Activated effector memory CD4-positive, alpha-beta T cell treated with anti-CD3 and anti-CD28 coated beads, Interleukin-2, amount 50 U/mL, for 16 hours (primary cell): ENCODE results near the gene NAV2.

ENCODE experiments used
- DNase-seq: peaks from one replicate; pipeline ENCODE4 v3.0.0-alpha.2; 2020

Gene NAV2

DNA sequence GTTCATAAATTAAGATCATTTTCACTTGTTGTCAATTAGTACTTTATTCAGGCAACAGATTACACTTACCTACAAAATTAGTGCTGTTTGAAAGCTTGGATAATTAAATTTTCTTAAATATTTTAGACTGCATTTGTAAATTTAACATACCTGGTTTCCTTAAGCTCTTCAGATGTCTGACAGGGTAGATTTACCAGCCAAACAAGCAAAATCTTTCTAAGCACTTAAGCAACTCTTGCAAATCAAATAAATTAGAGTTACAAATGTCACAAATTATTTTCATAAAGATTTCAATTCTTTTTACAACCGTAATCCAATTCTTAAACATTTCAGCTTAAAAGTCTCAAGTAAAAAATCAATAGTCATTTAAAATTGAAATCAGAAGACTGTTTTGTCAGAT, 317.8 kb downstream of the NAV2 start:
- no peak for DNase-seq

DNA sequence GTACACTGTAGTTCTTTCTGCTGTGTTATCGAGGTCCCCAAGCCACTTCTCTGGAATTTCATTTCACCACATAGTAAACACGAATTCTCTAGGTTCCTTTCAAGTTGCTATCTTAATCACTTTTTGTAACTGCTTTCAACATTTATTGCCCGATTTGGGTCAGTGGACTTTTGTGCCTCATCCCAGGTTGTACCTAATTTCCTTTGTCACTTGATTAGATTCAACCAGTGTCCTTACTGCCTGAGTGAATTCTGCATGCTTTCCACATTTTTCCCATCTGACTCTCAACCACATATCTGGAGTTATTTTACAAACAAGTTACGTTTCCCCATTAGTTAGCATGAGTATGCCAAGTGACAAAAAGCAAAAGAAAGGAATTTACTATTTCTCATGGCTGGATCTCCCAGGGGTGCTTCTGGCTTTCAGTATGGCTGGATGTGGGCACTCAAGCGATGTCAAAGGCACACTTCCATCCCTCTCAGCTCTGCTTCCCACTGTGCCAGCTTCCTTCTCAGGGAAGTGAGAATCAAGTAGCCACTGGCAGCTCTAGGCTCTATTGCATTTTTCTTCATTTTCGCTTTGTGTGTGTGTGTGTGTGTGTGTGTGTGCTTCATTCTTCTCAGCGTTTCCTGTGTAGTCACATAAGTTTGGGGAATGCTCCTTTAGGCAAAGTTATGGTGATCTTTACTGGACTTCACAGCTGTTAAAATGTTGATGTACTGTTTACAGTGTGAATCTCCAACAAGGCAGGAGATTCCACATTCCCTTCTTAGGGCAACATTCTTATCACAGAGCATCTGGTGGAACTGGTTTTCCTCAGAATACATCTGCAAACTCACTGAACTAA, 318.7 kb downstream of the NAV2 start:
- no peak for DNase-seq

DNA sequence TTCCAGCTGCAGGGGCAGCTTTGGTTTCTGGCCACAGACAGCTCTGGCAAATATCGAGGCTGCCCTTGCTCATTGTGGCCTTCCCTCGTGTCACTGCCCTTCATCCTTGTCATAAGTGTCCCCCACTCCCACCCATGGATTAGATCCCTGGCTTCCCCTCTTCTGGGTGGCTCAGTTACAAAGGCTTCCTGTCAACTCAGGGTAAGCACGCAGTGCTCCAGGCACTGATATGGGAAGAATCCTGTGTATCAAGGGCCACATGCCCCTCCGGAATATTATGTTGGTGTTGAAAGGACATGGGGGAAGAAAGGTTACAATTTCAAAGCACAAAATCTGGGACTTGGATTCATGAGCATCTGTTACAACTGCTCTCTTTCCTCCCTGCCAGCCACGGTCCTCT, 319.5 kb downstream of the NAV2 start:
- DNase-seq: no peak

DNA sequence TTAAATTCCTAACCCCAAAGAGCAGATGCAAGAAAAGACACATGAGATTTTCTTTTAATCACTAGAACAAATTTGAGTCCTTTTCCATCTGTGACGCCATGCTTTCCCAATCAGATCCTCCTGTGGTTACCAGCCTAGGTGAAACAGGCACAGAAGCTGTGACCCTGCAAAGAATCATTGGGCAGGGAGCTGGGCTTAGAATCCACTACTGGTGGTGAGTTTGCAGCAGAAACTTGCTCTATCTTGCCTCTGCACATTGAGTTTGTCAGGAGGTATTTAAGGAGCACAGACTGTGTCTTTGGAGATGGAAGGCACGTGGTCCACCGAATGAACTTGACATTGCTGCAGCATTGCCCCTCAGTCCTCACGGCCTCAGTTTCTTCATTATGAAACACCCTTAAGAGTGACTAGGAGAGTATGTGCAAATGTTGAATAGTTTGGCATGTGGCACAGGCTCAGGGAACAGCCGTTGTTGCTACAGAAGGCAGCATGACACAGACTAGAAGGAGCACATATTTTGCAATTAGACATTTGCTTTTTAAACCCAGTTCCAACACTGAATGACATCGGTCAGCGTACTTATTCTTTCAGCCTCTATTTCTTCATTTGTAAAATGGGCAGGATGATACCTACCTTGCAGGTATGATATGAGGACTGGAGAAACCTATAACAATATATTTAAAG, 320.1 kb downstream of the NAV2 start:
- no peak for DNase-seq

DNA sequence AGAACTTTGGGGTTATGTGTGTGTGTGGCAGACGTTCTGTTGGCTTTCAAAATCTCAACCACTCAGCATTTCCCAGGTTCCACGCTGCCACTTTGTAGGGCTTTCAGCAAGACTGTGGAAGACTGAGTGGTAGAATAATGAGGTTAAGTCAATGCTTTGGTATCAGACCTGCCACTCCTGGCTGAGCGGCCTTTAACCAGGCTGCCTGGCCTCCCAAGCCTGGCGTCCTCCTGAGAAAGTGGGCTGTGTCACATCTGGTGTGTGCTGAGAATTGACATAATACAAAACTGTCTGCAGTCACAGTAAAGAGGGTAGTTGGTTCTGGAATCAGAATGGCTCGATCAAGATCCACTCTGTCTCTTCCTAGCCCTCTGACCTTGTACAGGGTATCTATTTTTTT, 321.2 kb downstream of the NAV2 start:
- DNase-seq: no peak

DNA sequence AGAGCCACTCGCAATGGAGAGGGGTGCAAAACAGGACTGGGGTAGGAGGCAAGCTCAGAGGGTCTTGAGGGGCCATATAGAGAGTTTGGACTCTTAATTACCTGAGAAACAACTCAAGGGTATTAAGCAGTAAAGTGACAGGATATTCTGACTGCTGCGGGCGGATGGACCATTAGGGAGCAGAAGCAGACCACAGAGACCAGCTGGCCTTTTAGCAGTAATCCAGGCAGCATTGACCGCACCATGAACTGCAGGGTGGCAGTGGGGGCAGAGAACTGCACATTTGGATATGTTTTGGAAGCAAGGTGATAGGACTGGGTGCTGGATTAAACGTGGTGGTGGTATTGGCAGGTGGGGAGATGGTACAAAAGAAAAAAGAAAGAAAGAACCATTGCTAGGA, 322.3 kb downstream of the NAV2 start:
- no peak for DNase-seq

DNA sequence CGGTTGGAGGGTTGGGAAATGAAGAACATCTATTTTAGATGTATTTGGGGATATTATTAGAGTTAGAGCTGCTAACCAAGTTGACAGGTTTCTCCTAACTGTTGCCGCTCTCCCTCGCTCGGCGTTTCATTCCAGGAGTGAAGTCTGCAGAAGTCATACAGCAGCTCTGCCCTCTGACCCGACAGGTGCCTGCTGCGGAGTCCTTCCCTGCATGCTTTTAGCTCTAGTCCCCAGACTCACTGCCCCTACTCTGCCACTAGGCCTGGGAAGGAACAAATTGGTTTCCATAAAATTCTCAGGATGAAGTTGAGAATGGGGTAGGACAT, 322.7 kb downstream of the NAV2 start:
- DNase-seq: no peak

DNA sequence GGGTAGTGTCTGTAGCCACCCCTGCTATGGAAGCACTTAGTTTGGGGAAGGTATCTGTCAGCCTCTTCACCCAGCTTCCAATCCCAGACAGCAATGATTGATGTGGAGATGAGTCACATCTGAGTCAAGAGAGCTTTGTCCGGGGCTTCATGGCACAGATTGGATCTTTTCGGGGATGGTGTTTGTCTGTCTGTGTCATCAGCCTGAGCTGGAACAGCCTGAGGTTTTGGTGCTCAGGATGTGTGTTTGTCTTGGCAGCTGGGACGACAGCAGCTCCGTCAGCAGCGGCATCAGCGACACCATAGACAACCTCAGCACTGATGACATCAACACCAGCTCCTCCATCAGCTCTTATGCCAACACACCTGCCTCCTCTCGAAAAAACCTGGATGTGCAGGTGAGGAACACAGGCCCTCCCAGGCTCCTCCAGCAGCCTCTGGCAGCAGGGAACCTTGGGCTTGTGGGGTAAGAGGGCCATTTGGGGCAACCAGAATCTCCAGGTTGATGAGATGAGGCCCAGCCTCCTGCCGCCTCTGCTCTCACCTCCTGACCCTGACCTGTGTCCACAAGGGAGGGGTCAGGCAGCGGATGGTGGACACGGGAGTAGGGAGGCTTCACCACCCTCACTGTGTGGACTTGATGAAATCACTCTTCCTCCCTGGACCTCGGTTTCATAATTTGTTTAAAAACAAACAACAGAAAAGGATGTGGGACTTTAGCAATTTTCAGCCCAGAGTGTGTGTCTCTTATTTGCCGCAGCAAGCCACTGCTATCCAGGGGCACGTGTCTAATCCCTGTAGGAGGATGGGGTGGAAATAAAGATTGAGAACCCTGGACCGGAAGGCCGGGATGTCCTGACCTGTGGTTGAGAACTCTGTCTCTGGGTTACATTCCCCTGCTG, 323.3 kb downstream of the NAV2 start:
- no peak for DNase-seq

DNA sequence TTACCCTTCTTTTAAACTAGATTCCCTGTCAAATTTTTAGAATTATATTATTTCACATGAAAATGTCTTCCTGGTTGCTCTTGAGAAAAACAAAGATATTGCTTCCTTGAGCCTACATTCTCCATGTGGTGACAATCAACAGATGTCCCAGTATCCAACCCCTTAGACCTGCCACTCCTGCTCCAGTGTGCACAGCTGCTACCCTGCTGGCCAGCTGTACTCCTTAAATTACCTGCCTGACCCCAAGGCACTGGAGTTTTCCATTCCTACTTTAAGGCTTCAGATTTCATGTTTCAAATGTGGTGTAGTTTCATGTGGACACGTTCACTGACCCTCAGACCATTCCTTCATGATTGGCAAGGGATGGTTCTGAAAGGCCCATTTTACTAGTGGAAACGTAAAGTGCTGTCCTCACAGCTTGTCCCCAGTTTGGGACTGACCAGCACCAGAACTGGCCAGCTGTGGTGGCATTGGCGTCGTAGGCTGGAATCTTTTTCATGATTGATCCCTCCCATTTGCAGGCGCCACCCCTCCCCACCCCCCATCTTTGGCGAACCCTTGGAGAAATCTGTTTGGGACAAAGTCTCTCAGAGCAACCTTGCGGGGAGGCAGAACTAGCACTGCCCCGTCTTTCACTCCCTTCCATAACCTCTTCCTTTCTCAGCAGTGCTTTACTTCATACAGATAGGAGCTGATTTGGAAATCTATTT, 324.1 kb downstream of the NAV2 start:
- no peak for DNase-seq

DNA sequence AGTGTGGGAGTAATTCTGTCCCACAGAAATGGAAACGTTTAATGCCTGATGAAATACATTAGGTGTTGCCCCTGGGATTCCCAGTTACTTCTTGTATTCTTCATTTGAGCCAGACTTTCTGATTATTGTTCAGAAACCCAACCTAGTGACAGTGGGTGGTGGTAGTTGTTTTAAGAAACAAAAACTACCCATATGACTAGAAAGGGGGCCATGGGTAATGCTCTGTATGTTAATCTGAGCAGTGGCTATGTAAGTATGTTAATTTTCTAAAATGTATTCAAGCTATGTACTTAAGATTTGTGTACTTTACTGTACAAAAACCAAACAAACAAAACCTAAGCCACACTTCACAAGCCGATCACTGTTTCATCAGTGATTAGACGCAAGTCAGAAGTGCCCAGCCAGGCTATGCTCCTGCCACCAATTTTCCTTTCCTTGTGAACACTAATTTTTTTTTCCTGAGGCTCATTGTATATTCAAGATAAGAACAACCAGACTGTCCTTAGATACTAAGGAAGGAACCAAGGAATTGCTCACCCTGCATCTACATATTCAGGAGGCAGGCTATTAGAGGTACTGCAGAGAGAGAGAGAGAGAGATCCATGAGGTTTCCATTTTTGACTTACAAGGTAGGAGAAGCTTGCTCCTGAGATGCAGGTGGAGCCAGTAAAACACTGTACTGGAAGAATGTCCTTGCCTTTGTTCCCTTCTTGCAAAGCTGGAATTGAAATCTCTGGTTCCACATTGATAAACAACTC, 324.9 kb downstream of the NAV2 start:
- no peak for DNase-seq

DNA sequence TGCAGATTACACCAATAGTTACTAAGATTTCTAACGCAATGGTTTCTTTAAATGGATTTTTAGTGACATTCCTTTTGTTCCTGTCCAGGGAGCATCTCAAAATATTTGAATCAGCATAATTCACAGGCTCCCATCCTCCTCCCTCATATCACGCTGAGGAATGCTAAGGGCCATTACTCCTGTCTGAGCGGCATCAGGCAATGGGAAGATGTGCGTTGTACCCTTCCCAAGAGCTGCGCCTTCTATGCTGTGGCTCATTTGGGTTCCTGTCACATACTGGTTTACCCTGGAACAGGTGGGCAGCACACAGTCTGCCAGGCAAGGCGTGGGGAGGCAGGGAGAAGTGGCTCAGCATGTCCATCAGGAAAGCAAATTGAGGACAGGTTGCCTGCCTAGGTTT, 325.8 kb downstream of the NAV2 start:
- no peak for DNase-seq

DNA sequence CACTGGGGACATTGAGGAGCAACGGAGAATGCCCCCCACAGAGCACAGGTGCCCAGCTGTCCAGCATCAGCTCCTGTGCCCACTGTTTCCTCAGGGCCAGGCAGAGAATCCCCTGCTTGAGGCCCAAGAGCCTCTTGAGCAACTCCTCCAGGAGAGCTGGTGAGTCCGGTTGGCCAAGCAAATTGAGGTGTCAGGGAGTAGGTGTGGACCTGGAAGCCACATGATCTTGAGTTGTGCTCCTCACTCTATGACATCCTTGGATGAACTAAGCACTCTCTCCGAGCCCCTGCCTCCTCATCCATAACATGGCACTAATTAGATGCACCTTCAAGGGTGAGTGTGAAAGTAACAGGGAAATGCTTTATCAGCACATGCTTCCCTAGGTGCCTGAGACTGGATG, 326.3 kb downstream of the NAV2 start:
- DNase-seq: no peak

DNA sequence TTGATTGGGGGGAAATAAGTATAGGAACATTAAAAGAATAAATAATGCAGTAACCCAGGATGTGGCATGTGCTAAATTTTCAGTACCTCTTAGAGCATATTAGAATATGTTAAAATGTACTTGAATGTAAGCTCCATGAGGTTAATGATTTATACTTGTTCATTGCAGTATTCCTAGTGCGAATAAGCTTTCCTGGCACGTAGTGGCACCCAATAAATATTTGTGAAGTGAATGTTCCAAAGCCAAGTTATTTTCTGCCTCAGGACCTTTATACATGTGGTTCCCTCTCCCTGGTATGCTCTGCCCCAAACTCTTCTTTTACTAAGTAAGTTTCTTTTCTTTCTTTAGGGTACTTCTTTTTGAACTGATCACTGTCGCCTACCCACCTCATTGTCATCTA, 328.9 kb downstream of the NAV2 start:
- DNase-seq: no peak

DNA sequence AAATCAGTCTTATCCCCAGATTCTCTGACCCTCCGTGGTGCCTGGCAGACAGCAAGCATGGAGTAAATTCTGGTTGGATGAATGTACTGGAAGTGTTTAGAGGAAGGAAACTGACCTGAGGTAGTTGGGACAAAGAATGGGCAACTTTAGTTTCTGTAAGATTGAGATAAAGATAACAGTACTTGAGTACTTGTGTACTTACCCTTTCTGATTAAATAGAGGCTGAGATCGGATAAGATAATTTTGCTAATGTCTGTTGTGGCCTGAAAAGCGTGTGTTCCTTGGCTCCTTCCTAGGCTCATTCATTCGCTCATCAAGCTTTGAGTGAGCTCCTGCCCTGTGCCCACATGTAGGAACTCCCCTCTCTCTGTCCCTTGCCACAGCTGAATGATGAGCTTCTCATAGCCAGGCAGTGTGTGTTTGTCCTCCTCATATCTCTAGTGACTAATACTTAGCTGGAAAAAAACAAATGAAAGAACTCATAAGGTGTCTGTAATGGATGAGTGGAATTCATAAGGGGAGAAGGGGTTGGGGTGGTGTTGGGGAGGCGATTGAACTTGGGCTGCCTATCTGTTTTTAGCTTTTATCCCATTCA, 329.5 kb downstream of the NAV2 start:
- no peak for DNase-seq

DNA sequence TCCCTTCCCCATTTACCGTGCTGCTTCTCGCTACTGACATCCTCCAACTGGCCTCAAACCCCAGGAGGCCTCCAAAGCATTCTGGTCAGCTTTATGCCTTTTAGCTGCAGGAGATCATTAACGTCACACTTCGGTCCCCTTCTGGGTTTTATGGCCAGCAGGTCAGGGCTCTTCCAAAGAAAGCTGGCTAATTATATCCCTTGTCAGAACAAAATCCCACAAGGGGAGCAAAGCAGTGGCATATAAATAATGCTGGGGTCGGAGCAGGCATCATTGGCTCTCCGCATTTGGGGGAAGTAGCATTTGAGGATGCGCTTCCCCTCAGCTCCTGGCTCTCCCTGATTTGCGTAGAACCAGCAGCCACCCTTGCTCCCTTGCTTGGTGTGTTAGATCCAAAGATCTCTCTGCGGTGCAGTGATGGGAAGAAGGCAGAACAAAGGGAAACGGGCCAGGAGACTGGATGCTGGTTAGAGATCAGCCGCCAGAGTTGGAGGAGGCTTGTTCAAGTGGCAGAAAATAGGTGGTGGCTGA, 330.2 kb downstream of the NAV2 start:
- DNase-seq: no peak

DNA sequence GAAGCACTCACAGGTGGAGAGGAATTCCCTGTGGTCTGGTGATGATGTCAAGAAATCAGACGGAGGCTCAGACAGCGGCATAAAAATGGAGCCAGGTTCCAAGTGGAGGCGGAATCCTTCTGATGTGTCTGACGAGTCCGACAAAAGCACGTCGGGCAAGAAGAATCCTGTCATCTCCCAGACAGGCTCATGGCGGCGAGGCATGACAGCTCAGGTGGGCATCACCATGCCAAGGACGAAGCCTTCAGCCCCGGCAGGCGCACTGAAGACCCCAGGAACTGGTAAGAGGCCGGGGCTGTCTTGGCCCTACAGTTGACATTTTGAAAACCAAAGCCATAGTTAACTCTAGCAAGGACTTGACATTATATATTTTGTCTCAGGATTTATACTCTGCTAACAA, 331.4 kb downstream of the NAV2 start:
- no peak for DNase-seq

DNA sequence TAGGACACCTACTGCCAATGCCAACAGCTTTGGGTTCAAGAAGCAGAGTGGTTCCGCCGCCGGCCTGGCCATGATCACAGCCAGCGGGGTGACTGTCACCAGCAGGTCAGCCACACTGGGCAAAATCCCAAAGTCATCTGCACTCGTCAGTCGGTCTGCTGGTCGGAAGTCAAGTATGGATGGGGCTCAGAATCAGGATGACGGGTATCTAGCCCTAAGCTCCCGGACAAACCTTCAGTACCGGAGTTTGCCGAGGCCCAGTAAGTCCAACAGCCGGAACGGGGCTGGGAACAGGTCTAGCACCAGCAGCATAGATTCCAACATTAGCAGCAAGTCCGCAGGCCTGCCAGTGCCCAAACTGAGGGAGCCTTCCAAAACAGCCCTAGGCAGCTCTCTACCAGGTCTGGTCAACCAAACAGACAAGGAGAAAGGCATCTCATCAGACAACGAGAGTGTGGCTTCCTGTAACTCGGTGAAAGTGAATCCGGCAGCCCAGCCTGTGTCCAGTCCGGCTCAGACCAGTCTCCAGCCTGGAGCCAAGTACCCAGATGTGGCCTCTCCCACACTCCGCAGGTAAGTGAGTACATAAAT, 332.6 kb downstream of the NAV2 start:
- DNase-seq: no peak

DNA sequence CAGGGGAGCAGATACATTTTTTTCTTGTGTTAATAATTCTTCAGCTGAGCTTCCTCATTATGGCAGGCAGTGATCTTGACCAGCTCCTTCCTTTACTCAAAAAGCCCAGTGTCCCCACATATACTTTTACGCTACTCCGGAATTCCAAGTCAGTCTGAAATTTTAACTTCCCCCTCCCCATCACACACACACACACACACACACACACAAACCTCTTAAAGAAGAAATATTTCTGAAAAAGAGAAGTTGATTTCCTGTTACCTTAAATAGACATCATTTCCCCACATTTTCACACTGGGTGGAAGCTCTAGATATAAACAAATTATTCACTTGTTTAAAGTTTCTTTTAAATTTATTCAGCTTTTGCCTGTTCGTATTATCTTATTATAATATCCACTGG, 333.8 kb downstream of the NAV2 start:
- no peak for DNase-seq

DNA sequence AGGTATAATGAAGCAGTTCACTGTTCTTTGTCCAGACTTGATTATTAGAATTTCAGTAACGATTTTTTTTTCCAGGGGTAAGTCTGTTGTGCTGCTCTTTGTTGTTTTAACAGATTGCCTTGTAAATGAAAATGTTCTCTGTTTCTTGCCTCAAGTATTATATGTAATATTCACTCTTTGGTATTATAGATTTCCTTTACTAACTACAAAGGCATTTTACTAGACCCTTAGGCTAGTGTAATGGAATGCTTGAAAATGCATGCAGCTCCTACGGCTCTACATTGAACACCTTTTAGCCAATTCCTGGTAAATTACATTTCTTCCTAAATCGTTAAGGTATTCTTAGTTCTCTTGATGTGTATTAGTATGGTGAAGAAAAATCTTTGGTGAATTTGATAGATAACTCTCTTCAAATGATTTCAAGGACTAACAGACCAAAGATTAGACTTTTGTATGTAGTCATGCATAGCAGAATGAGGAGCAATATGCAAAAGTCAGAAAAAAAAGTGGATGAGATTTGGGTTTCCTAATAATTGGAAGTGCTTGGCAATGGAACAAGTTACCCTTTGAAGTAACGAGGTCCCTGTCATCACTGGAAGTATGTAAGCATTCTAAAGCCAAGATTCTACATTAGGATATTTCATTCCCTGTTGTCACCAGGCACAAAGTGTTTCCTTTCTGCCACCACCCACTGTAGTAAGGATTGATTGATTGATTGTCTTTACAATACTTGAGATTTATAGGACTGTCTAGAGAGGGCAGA, 334.6 kb downstream of the NAV2 start:
- no peak for DNase-seq

DNA sequence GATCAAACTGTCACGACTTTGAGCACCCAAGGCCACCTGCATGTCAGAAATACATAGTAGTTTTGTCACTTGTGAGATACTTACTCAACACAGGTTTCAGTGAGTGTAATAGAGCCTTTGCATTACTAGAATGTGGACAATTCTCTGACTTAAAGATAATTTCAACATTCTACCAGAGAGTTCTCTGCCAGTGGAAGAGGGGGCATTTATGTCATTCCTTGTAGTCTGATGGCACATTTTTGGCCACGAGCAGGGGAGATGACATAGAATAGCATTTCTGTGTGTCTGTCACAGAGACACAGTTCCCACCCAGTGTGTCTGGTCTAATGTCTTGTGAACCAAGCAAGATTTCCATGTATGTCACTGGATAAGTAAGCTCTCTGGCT, 335.1 kb downstream of the NAV2 start:
- DNase-seq: no peak

DNA sequence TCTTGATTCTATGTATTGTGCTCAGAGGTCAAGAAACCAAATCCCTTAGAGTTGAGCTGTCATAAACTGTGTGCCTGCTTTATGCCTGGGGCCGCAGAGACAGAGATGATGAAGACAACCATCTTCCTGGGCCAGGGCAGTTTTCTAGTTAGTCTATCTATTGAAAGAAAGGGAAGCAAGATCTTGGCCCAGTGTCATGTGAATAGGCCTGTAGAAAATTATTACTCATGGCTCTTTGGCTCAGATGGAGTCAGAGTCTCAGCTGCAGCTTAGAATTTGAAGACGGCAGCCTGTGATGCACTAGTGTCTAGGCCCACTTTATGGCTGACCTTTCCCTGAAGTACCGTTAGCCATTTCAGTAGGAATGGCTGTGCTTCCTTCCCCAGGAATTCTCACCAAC, 335.6 kb downstream of the NAV2 start:
- no peak for DNase-seq
